T-helper 1 cell treated with Interleukin-12 subunit alpha and Interleukin-12 subunit beta and Interleukin-4 antibody, amounts not matched to agents 30 μg/mL and 1 μg/mL, for 36 hours (primary cell): ENCODE results near the gene ARIH2.

Source experiments
- H3K27ac Mint-ChIP-seq: one replicate; pipeline ENCODE4 v1.8.0; 2021; ENCODE audit warnings: mild to moderate bottlenecking, mixed read lengths
- H3K27me3 Mint-ChIP-seq: one replicate; pipeline ENCODE4 v1.8.0; 2021; ENCODE audit warnings: low read depth, mixed read lengths
- H3K36me3 Mint-ChIP-seq: one replicate; pipeline ENCODE4 v1.8.0; 2021; ENCODE audit warnings: low read depth, mixed read lengths
- H3K4me1 Mint-ChIP-seq: one replicate; pipeline ENCODE4 v1.8.0; 2021; ENCODE audit warnings: low read depth, mixed read lengths
- H3K4me3 Mint-ChIP-seq: one replicate; pipeline ENCODE4 v1.8.0; 2021; ENCODE audit warnings: mild to moderate bottlenecking, moderate library complexity, mixed read lengths
- H3K9me3 Mint-ChIP-seq: one replicate; pipeline ENCODE4 v1.8.0; 2021; ENCODE audit warnings: mixed read lengths

Gene ARIH2

DNA sequence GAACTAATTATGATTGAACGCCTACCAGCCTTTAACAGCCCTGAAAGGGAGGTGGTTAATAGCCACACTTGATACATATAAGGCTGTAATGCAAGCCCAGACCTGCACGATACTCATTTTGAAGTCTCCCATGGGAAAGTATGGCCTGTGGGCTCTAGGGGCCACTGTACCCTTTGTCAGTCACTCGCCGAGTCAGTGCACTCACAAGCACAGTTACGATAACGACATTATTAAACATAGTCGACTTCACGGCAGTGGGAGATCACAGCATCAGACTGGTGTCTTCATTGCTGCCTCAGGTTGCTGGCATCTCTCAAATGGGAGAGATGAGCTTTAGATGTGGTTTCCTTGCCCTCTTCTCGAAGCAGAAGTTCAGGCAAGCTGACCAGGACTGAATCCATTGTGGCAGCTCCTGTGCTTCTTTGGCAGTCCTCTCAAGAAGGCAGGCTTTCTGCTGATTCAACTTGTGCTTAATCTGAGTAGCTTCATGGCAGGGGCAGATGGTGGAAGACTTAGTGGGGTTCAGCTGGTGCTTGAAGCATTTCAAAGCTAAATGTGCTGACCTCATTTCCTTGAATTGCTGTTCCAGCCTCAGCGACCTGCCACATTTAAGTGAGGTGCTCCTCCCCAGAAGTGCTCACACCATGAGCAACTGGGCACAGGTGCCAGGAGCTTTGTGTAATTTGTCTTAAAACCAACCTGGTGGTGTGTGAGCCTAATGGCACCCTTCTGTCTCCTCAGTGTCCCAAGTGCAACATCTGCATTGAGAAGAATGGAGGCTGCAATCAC lies 55.6 kb downstream of the ARIH2 start:
- Mint-ChIP-seq H3K4me3 (no peak overlapping the region), H3K9me3 (no peaks in the 10 kb centered on the region), H3K27ac (no peak overlapping the region), H3K36me3 (peaks cover 35% of the 10 kb centered on the region), H3K27me3 (no peaks in the 10 kb centered on the region), H3K4me1 (peaks cover 4% of the 10 kb centered on the region)

DNA sequence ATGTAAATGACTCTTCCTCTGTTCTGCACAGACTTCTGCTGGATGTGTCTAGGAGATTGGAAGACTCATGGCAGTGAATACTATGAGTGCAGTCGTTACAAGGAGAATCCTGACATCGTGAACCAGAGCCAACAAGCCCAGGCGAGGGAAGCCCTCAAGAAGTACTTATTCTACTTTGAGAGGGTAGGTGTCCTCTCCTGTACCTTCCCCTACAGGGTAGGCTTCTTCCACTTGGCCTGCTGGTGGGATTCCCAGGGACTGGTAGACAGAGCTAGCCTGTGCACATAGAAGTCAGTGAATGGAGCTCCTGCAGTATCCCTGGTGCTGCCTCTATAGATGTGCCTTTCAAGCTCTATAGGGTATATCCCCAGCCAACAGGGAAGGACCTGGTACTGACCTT lies 60.8 kb downstream of the ARIH2 start:
- no peaks in the 10 kb centered on the region for H3K9me3 Mint-ChIP-seq
- H3K36me3 Mint-ChIP-seq: peaks cover 38% of the 10 kb centered on the region
- H3K4me3 Mint-ChIP-seq: no peak overlapping the region
- no peak overlapping the region for H3K27ac Mint-ChIP-seq
- peaks cover 2% of the 10 kb centered on the region for H3K4me1 Mint-ChIP-seq
- H3K27me3 Mint-ChIP-seq: no peaks in the 10 kb centered on the region

- peaks cover 33% of the 10 kb centered on the region for H3K36me3 Mint-ChIP-seq
- H3K27ac Mint-ChIP-seq: no peak overlapping the region
- peaks cover 2% of the 10 kb centered on the region for H3K4me1 Mint-ChIP-seq
- no peaks in the 10 kb centered on the region for H3K9me3 Mint-ChIP-seq
- no peaks in the 10 kb centered on the region for H3K27me3 Mint-ChIP-seq
- H3K4me3 Mint-ChIP-seq: no peak overlapping the region
Observed at GRCh38 chr3:48980295-48980694, 61.7 kb downstream of the ARIH2 start.

GRCh38 chr3:48982016-48982415 lies 63.4 kb downstream of the ARIH2 start:
- H3K27ac Mint-ChIP-seq: no peak overlapping the region
- H3K4me1 Mint-ChIP-seq: peaks cover 2% of the 10 kb centered on the region
- H3K9me3 Mint-ChIP-seq: no peaks in the 10 kb centered on the region
- H3K36me3 Mint-ChIP-seq: peaks cover 42% of the 10 kb centered on the region
- H3K27me3 Mint-ChIP-seq: no peaks in the 10 kb centered on the region
- no peak overlapping the region for H3K4me3 Mint-ChIP-seq

DNA sequence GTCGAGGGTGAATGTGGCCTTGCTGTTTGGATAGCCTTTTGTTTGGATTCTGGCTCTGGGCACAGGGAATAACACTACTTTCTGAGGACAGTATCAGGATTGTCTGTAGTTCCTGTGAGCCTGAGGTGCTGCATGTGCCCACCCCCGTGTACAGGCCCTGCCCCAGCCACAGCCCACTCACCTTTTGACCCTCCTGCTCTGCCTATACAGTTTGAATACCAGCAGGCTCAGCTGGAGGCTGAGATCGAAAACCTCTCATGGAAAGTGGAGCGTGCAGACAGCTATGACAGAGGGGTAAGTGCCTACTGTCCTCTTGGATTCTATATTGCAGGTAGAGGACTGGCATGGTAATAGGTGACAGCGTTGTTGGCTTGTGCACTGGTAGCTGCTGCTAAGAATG lies 64.0 kb downstream of the ARIH2 start:
- Mint-ChIP-seq H3K36me3 (peaks cover 42% of the 10 kb centered on the region), H3K4me3 (no peak overlapping the region), H3K9me3 (no peaks in the 10 kb centered on the region), H3K27me3 (no peaks in the 10 kb centered on the region), H3K4me1 (peaks cover 3% of the 10 kb centered on the region), H3K27ac (no peak overlapping the region)

GRCh38 chr3:48983096-48983495 lies 64.5 kb downstream of the ARIH2 start:
- no peaks in the 10 kb centered on the region for H3K27me3 Mint-ChIP-seq
- H3K4me3 Mint-ChIP-seq: no peak overlapping the region
- peaks cover 6% of the 10 kb centered on the region for H3K4me1 Mint-ChIP-seq
- peaks cover 42% of the 10 kb centered on the region for H3K36me3 Mint-ChIP-seq
- no peaks in the 10 kb centered on the region for H3K9me3 Mint-ChIP-seq
- H3K27ac Mint-ChIP-seq: no peak overlapping the region

GRCh38 chr3:48984663-48985062 lies 66.0 kb downstream of the ARIH2 start:
- H3K4me1 Mint-ChIP-seq: peaks cover 15% of the 10 kb centered on the region
- no peaks in the 10 kb centered on the region for H3K9me3 Mint-ChIP-seq
- peaks cover 35% of the 10 kb centered on the region for H3K36me3 Mint-ChIP-seq
- no peak overlapping the region for H3K27ac Mint-ChIP-seq
- H3K4me3 Mint-ChIP-seq: no peak overlapping the region
- H3K27me3 Mint-ChIP-seq: no peaks in the 10 kb centered on the region

DNA sequence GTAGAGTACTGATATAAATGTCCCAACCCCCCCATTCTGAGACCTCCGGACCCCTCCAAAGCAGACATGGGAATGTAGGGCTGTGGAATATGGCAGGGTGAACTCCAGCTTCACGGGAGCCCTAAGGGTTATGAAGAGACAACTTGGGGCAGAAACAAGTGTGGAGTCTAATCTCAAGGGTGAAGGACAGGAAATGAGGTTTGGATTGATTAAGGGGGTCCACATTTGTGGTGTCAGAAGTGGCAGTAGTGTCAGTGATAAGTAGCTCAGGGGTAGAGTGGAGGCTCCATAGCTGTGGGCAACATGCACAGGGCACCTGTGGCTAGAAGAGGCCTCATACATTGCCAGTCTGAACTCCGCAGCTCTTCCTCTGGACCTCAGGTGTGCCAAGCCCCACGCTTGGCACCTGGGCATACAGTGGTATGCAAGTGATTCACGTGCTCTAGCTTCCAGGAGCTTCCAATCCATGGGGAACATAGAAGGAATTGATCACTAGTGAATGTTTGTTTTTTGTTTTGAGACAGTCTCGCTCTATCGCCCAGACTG lies 67.3 kb downstream of the ARIH2 start:
- H3K4me3 Mint-ChIP-seq: no peak overlapping the region
- H3K27me3 Mint-ChIP-seq: no peaks in the 10 kb centered on the region
- H3K36me3 Mint-ChIP-seq: peaks cover 33% of the 10 kb centered on the region
- peaks cover 18% of the 10 kb centered on the region for H3K4me1 Mint-ChIP-seq
- H3K9me3 Mint-ChIP-seq: no peaks in the 10 kb centered on the region
- H3K27ac Mint-ChIP-seq: peak overlapping the region; percentile 32

- H3K4me1 Mint-ChIP-seq: peaks cover 33% of the 10 kb centered on the region
- no peaks in the 10 kb centered on the region for H3K9me3 Mint-ChIP-seq
- H3K4me3 Mint-ChIP-seq: peak overlapping the region; percentile 91
- peak overlapping the region; percentile 83 for H3K27ac Mint-ChIP-seq
- no peaks in the 10 kb centered on the region for H3K27me3 Mint-ChIP-seq
- H3K36me3 Mint-ChIP-seq: peaks cover 24% of the 10 kb centered on the region
Observed at GRCh38 chr3:48989126-48989795, 70.6 kb downstream of the ARIH2 start.

DNA sequence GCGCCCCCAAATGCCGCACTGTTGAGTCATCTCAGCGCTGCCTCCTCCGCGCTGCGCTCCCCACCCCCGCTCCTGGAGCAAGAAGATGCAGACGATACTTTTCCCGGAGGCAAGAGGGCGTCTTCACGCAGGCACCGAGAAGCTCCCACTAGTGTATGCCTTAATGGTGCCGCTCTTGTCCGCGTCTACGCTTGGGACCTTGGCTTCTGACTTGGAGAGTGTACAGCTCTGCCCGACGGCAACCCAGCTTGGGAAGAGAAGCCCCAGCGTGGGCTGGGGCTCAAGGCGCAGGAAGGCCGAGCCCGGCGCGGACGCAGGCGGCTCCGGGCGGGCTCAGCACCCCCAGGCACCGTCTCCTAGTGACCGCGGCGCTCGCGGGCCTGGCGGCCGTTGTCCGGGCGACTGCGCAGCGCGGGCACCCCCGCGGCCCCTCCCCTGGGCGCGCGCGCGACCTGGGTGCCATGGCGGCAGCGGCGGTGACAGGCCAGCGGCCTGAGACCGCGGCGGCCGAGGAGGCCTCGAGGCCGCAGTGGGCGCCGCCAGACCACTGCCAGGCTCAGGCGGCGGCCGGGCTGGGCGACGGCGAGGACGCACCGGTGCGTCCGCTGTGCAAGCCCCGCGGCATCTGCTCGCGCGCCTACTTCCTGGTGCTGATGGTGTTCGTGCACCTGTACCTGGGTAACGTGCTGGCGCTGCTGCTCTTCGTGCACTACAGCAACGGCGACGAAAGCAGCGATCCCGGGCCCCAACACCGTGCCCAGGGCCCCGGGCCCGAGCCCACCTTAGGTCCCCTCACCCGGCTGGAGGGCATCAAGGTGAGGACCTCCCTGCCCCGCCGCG lies 71.4 kb downstream of the ARIH2 start, which contains the start of gene P4HTM:
Gene P4HTM (plus strand): TSS at position 446 of the 840 bp plus-strand sequence. CDS start 16 bp downstream, at position 462.
- no peaks in the 10 kb centered on the region for H3K9me3 Mint-ChIP-seq
- H3K36me3 Mint-ChIP-seq: peaks cover 20% of the 10 kb centered on the region
- no peaks in the 10 kb centered on the region for H3K27me3 Mint-ChIP-seq
- H3K4me3 Mint-ChIP-seq: peak within 1 kb of the TSS; percentile 92
- H3K27ac Mint-ChIP-seq: peak within 1 kb of the TSS; percentile 91
- H3K4me1 Mint-ChIP-seq: peaks cover 37% of the 10 kb centered on the region

GRCh38 chr3:48990636-48991469 lies 72.2 kb downstream of the ARIH2 start:
- Mint-ChIP-seq H3K4me1 (peaks cover 37% of the 10 kb centered on the region), H3K27me3 (no peaks in the 10 kb centered on the region), H3K4me3 (peak overlapping the region; percentile 92), H3K9me3 (no peaks in the 10 kb centered on the region), H3K27ac (peak overlapping the region; percentile 91), H3K36me3 (peaks cover 15% of the 10 kb centered on the region)

DNA sequence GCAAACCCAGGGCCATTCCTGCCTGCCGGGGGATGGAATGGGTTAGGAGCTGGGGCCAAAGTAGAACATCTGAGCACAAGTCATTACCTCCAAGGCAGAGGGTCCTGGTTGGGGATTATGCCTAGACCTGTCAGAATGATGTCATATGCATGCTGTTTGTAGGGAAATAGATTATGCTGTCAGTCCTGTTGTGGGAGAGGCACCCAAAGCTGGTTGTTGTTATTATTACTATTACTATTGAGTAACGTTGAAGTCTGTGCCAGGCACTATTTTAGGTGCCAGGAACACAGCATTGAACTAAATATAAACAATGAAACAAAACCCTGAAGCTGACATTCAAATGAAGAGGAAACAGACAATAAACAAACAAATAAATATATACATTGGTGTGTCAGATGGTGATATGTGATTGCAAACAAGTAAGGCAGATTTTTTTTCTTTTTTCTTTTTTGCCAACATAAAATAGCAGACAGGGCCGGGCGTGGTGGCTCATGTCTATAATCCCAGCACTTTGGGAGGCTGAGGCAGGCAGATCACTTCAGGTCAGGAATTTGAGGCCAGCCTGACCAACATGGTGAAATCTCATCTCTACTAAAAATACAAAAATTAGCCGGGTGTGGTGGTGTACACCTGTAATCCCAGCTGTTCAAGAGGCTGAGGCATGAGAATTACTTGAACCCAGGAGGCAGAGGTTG lies 73.4 kb downstream of the ARIH2 start:
- Mint-ChIP-seq H3K27ac (no peak overlapping the region), H3K4me3 (peak overlapping the region; percentile 92), H3K36me3 (peaks cover 10% of the 10 kb centered on the region), H3K9me3 (no peaks in the 10 kb centered on the region), H3K4me1 (peaks cover 37% of the 10 kb centered on the region), H3K27me3 (no peaks in the 10 kb centered on the region)

GRCh38 chr3:48993834-48994233 lies 75.2 kb downstream of the ARIH2 start:
- Mint-ChIP-seq H3K4me3 (no peak overlapping the region), H3K36me3 (peaks cover 8% of the 10 kb centered on the region), H3K9me3 (no peaks in the 10 kb centered on the region), H3K27me3 (no peaks in the 10 kb centered on the region), H3K27ac (no peak overlapping the region), H3K4me1 (peaks cover 32% of the 10 kb centered on the region)
